Fibroblast of skin of right quadriceps (primary cell): ENCODE measurements around the gene PEDS1.
A peak's percentile ranks its signal among the peaks of the same experiment; 100 is the strongest.
"Not testable (repeated sequence)": the region's sequence is repeated elsewhere in the genome, so short reads cannot be mapped to it uniquely, and the experiment has no call there.

ENCODE experiments used
- DNase-seq: peaks from one replicate; pipeline ENCODE4 v3.0.0-alpha.2; 2013

Gene PEDS1

DNA sequence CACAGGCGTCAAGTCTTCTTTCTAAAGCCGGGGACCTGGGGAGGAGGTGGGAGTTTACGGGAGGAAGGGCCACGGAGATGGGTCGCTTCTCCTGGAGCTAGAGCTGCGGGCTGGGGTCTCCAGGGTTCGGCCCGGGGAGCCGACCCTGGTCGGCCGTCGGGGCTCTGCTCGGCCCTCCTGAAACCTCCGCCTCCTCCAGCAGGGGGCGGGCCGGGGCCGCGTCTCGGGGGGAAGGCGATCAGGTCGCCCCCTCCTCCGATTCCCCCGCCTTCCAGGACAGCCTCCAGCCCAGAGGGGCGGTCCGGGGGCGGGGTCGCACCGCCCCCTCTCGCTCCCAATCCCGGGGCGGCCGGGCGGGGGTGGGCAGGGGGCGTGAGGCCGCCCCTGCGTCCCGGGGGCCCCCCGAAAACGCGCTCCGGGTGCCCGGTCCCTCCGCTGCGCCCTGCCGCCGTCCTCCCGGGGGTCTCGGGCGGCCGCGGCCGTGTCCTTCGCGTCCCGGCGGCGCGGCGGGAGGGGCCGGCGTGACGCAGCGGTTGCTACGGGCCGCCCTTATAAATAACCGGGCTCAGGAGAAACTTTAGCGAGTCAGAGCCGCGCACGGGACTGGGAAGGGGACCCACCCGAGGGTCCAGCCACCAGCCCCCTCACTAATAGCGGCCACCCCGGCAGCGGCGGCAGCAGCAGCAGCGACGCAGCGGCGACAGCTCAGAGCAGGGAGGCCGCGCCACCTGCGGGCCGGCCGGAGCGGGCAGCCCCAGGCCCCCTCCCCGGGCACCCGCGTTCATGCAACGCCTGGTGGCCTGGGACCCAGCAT lies 36.9 kb upstream of the PEDS1 start, which contains the start of gene CEBPB:
Gene CEBPB, plus strand, starts transcription at position 580 of the 814 bp plus-strand sequence. Its CDS starts 204 bp downstream, at position 784.
- DNase-seq = peak; percentile 89

DNA sequence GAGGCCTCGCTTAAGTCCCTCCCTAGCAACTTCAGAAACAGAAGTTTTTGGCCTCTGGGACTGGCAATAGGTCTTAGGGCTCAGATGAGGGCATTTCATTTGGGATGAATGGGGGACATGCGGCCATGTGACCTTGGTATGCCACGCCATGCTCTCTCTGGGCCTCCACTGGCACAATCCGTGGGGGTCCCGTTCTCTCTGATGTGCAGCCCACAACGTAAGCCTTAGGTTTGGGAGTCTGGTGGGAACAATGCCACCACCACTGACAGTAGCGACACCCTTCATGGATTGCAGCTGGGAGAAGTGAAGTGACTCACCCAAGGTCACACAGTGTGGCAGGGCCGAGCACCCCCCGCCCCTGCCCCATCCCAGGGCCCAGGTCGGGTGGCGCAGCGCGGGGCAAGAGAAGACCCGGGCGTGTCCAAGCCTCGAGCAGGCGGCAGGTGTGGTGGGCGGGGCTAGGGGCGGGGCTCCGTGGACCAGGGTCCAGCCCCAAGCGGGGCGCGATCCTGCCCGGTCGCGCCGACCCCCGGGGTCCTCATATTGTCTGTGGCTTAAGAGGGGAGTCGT lies 36.2 kb upstream of the PEDS1 start:
- DNase-seq = no peak

DNA sequence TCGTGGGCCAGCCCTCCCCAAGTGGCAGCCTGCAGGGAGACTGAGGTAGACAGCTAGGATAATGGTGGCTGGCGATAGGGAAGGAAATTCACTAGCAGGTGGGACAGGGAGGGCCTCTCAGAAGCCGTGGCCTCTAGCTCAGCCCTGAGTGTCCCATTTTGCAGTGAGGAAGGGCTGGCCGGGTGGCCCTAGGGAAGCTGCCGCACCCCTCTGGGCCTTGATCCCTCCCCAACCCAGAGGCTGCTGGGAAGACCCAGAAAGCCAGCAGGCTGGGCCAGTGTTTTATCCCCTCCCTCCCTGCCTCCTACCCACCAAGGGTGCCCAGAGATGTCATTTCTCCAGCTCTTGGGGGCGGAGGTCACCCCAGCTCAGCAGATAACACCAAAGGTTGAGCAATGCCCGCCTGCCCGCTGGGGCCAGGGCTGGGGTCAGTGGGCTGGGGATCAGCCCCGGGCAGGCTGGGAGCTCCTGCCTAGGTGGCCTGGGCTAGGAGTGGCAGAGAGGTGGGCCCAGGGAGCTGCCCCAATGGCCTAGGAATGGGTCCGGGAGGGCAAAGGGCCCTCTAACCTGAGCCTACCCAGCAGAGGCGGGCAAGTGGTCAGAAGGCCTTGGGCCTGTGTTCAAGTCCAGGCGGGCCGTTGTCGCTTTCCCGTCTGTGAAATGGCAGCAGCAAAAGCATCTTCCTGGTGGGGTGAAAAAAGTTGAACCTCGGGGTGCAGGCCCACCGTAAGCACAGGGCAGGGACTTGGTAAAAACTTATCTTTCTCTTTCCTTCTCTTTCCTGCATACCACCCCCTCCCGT lies 35.6 kb upstream of the PEDS1 start:
- DNase-seq = no peak

DNA sequence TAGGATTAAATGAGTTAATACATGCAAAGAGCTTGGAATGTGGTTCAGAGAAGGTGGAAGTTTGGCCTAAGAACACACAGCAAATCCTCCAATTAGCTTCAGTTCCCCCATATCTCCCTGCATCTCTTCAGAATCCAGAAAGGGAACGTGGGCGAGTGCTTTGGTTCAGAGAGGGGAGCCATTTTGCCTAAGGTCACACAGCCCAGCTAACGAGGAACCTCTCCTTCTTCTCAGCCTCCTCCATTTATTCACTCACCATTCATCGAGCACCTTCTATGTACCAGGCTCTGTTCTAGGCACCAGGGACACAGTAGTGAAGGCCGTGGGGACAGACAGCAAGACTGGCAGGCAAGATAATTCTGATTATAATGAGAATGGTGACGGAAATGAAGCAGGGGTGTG lies 34.8 kb upstream of the PEDS1 start:
- no peak for DNase-seq

DNA sequence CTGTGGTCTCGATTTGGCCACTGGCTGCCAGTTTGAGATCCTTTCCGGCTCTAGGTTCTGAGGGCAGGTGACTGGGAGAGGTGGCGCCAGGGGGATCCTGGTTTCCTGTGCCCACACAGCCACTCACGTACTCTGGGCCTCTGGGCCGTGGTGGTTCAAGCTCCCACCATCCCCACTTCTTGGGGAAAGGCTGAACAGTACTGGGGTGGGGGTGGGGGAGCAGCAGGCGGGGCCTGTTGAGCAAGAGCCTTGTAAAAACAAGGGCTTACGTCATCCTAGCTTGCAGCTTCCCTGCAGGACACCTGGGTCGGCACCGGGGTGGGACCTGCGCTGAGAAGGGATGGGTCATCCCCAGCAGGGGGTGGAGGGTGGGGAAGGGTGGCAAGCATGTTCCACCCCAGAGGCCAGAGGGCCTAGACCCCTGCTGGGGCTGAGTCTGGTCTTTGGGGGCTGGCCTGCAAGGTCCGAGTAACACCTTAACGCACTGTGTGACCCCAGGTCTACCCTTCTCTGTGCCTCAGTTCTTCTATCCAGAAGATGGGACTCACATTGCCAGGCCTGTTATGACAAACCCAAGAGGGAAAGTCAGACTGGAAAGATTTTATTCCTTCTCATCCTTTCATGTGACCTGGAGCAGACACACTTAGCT lies 34.0 kb upstream of the PEDS1 start:
- DNase-seq = peak; percentile 48

DNA sequence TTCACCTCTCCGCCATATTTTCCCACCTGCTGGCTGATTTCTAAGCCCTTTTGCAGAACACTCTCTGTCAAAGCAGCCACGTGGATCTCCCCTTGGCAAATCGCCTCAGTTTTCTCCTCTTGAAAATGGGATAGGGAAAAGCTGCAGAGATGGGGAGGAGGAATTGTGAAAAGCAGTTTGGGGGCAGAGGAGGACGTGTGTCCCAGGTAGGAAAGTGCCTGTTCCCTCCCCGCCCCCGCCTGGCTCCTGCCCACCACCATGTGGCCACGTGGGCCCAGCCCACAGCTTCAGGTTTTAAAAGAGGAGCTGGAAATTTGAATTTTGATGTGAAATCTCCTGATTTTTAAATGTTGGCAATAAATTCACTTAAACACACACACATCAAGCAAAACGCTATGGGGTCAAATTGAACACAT lies 33.5 kb upstream of the PEDS1 start:
- no peak for DNase-seq

DNA sequence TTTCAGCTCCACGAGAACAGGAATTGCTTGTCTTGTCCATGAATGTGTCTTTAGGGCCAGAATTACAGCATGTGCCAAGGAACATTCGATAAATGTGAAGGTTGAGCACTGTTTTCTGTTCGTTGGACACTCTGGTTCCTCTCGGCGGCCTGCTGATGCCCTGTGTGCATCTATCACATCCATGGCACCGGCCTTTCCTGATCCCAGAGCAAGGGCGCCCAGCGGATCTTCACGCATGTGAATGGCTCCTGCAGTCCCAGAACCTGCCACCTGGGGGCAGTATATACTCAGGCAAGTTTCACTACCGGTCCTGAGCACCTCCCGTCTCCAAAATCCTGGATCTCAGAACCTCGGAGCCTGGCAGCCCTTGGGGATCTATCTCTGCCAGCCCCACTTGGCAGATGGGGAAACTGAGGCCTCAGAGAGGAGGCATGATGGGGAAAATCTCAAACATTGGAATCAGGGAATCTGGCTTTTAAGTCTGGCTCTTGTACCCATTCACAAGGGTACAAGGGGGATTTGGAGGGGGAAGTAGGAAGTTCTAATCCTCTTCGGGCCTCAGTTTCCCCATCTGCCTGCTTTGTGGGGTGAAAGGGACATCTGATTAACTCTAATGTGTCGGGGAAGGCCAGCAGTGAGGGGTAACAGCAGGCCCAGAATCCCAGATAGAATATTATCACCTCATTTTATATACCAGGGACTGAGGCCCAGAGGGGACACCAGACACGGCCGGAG lies 32.8 kb upstream of the PEDS1 start:
- DNase-seq = peak; percentile 72

DNA sequence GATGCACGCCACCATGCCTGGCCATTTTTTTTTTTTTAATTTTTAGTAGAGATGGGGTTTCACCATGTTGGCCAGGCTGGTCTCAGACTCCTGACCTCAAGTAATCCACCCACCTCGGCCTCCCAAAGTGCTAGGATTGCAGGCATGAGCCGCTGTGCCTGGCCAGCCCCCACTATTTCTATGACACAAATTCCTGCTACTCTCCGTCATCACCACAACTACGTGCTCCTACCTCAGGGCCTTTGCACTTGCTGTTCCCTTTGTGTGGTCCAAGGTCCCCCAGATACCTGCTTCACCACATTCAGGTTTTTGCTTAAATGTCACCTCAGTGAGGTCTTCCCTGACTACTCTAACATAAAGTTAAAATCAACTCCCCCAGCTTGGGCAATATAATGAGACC lies 31.9 kb upstream of the PEDS1 start:
- DNase-seq = no peak

DNA sequence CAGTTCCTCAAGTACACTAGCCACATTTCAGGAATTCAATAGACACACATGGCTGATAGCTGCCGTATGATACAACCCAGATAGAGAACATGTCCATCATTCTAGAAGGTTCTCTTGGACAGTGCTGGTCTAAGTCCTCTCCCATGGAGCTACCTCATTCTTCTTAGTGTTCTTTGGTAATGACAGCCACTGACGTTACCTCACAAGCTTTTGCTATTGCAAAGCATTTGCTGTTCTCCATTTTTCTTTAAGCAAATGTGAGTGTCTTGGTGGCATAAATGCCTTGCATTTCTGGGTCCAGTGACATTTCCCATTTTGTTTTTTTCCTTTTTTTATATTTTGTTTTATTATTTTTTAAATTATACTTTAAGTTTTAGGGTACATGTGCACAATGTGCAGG lies 28.8 kb upstream of the PEDS1 start:
- no peak for DNase-seq

DNA sequence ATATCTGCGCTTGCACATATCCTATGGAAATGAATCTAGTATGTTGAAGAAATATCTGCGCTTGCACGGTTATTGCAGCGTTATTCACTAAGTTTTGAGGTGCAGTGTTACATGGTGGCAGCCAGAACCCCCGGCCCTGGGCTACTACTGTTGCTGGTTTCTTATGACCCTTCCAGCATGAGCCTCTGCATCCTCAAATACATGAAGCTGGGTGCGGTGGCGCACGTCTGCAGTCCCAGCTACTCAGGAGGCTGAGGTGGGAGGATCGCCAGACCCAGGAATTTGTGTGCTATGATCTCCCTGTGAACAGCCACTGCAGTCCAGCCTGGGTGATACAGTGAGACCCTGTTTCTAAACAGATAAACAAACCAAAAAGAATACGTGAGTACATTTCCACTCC lies 27.8 kb upstream of the PEDS1 start:
- no peak for DNase-seq

DNA sequence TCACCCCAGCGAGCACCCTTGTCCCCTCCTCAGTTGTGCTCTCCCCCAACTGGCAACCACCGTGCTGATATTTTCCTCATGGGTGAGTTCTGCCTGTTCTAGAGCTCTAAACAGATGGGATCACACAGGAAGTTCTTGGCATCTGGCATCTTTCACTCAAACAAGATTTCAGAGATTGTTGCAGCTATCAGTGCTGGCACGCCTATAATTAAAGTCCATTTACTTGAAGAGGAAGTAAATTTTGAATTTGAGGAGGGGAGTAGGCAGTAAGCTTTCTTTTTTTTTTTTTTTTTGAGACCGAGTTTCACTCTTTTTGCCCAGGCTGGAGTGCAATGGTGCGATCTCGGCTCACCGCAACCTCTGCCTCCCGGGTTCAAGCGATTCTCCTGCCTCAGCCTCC lies 25.1 kb upstream of the PEDS1 start:
- not testable (repeated sequence) for DNase-seq

DNA sequence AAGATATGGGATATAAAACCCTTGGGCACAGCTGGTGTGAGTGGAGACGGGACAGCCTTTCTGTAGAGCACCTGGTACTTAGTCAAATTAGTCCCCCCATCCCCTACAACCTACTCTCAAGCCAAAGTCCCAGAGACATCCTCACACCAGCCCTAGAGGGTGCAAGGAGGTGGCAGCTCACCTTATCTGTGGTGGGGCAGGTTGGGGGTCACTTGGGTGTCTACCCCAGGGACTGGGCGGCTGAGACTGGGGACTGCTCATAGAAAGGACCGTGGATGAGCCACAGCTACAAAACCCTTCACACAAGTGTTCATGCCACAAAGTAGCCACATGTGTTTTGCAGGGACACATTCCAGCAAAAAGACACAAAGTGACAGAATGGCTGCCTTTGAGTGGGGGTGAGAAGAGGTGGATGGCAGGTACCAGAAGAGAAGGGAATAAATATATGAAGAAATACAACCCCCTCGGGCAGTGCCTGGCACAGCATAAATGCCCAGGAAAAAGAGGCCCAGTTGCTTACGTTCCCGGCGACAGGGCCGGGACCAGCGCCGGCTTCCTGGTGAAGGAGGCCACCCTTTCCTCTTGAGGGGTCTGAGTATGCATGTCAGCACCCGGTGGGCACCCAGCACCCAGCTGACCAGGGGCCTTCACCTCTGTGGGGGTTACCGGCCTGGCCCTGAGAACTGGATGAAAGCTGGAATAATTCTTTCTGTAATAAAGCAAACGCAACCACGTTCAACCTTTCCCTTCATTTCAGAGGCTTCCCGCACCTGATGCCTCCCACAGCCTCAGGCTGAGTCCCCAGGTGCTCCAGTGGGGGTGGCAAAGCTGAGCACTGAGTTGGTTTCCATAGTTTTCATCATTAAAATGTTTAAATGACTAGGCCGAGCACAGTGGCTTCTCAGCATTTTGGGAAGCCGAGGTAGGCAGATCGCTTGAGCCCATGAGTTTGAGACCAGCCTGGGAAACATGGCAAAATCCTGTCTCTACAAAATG lies 22.7 kb upstream of the PEDS1 start:
- no peak for DNase-seq

DNA sequence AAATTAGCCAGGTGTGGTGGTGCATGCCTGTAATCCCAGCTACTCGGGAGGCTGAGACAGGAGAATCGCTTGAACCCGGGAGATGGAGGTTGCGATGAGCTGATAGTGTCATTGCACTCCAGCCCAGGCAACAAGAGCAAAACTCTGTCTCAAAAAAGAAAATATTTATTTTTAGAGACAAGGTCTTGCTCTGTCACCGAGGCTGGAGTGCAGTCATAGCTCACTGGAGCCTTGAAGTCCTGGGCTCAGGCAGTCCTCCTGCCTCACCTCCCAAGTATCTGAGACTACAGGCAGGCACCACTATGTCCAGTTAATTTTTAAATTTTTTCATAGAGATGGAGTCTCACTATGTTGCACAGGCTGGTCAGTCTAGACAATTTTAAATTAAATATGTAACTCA lies 20.9 kb upstream of the PEDS1 start:
- DNase-seq = no peak

DNA sequence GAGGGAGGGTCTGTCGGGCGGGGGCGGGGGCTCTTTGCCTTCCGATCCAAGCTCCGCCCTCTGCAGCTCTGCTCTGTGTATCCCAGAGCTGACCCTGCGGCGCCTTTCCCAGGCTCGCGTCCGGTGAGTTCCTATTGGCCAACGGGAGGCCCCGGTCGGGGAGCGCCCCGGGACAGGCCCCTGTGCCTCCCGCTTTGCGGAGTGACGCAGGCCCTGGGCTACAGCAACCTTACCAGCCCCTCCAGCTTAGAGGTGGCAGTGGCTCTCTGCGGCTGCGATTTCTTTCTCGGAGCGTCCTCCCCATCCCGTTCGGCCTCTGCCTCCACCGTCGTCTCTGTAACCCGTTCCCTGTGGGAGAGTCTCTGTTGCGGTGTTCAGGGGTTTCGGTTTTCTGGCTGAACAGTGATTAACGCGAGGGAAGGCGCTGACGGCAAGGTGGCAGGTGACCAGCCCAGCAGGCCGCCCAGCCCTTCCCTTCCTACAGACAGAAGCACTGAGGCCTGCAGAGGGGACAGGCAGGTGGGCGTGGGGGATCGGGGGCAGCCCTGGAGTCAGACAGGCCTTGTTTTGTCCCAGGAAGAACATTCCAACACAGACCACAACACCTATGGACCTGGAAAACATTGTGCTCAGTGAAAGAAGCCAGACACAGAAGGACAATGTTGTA lies 19.0 kb upstream of the PEDS1 start:
- DNase-seq = peak; percentile 63

DNA sequence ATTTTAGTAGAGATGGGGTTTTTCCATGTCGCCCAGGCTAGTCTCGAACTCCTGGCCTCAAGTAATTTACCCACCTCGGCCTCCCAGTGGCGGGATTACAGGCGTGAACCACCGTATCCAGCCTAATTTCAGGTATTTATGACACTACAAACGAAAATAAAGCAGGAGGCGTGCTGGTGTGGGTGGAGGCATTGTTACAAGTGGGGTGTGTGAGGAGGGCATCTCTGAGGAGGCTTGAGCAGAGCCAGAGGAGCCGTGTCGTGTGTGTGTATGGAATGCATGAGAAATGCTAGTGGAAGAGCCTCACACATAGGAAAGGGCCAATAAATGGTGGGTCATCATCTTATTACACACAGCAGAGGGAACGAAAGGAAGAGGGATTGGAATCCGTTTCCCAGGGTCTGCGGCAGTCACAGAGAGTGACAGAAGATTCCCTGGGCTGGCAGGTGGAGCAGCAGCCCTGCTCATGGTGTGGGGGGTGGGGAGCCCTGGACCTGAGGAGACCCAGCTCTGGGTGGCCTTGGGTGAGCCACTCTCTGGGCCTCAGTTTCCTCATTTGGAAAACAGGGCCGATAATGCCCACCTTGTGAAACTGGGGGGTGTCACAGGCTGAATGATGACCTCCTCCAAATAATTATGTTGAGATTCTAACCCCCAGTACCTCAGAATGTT lies 17.2 kb upstream of the PEDS1 start:
- no peak for DNase-seq

DNA sequence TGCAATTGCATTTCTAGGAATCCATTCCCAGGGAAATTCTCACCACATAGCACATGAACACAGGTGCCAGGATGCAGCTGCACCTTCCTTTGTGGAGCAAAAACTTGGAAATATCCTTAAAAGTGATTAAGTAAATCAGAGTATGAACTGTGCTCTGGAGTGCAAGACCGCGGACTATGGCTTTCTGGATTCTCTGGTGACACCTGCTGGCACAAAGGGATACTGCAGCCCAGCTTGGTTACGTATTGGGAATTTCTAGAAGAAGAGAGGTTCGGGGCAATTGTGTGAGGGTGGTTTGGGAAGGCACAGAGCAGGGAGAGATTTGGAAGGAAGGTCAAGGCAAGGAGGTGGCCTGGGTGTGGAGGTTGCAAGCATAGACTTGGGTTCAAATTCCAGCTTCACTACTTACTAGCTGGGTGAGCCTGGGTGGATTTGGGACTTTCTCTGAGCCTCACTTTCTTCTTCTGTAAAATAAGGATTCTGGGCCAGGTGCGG lies 15.9 kb upstream of the PEDS1 start:
- peak; percentile 72 for DNase-seq

DNA sequence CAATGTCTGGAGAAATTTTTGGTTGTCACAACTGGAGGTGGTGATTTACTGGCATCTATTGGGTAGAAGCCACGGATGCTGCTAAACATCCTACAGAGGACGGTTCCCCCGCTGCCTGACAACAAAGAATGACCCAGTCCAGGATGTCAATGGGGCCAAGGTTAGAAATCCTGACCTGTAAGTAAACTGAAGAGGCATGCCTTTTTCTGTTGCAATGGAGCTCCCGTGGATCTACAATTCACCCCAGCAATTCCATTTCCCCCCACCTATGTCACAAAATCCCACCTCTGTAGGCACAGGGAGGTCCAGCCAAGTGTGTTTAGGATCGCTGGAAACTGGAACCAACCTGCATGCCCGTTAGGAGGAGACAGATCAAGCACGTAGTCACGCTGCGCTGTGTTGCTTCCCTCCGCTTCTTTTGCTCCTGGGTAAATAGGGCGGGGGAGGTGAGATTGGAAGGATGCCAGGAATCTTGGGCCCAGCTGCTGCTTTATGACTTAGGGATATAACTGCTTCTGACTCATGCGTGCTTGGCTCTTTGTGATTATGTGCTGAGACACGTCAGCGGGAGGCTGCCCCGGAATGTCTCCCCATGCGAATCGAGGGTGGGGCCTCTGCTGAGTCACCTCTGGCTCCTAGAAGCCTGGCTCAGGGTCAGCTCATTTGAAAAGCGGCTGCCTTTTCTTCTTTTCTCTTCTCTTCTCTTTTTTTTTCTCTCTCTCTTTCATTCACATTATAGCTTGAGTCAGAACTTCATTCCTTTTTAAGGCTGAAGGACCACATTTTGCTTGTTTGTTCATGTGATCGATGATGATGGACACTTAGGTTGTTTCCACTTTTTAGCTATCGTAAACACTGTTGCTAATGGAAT lies 12.4 kb upstream of the PEDS1 start:
- DNase-seq = peak; percentile 100

DNA sequence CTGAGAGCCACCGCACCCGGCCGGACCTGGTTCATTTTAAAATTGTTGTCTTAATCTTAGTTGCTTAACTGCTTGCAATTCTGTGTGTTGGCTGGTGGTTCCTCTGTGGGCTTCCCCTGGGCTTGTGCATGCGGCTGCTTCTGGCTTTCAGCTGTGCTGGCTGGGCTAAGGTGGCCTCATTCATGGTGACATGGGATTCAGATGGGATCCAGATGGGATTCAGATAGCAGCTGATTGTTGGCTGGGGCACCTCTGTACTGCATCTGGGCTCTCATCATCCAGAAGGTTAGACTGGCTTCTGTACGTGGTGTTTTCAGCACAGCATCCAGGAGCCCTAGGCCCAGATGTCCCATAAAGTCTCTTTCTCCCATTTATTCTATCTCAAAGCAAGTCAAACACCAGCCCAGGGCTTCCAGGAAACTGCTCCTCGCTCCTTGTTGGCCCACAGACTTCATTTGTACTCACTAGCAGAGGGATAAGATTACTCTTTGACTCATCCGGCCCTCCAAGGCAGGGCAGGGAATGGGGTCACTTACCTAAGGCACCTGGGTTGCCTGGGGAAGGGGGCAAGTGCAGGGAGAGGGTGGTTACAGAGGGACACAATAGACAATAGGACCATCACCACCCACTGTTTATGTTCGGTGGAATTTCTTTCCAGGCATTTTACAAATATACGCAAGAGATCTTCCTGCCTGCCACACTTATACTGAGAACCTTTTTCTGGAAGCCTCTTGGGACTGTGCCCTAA lies 10.2 kb upstream of the PEDS1 start:
- peak; percentile 43 for DNase-seq
